Sigmoid colon (tissue), 7 donors: ENCODE data around the gene RPSA. TPM values are rescaled to one million over a fixed set of nuclear protein-coding genes. Genes with fewer than 3 reads are reported as not detected.

Experiments used
- DNase-seq: peaks from one replicate; pipeline ENCODE4 v3.0.0-alpha.2; 2019
- H3K27ac ChIP-seq, 4 donors: fragments of 200-600 bp; sonication (generic); one replicate each; pipeline ENCODE4 v1.5.1; 2016 to 2019; ENCODE audit warnings: mild to moderate bottlenecking in 1 of 4
- H3K27me3 ChIP-seq, 3 donors: fragments of 200-600 bp; sonication (generic); one replicate each; pipeline ENCODE4 v1.5.1; 2019; ENCODE audit warnings: mild to moderate bottlenecking in 1 of 3
- H3K36me3 ChIP-seq, 4 donors: fragments of 200-600 bp; sonication (generic); one replicate each; pipeline ENCODE4 v1.5.1; 2016 to 2019
- H3K4me1 ChIP-seq, 4 donors: fragments of 200-600 bp; sonication (generic); one replicate each; pipeline ENCODE4 v1.5.1; 2017 to 2019
- H3K4me3 ChIP-seq, 4 donors: fragments of 200-600 bp; sonication (generic); one replicate each; pipeline ENCODE4 v1.5.1; 2017 to 2019; ENCODE audit warnings: mild to moderate bottlenecking in 2 of 4, moderate library complexity in 1 of 4
- H3K9me3 ChIP-seq, 4 donors: fragments of 200-600 bp in 3 of 4; sonication (generic) in 3 of 4; one replicate each; pipeline versions ENCODE4 v1.5.1 to v1.6.1; 2013 to 2019
- EP300 ChIP-seq, 4 donors: sonication (generic); formaldehyde crosslinking; IDR thresholded peaks; one replicate each; pipeline ENCODE4 v1.6.1; 2017; ENCODE audit warnings: antibody characterized with exemption in 4 of 4
- POLR2A ChIP-seq, 2 donors: fragments of 450-650 bp; IDR thresholded peaks; one replicate each; pipeline ENCODE4 v1.6.1; 2016; ENCODE audit warnings: antibody characterized with exemption in 2 of 2, mild to moderate bottlenecking in 2 of 2, moderate library complexity in 2 of 2
- POLR2AphosphoS5 ChIP-seq, 4 donors: sonication (generic); formaldehyde crosslinking; IDR thresholded peaks; one replicate each; pipeline ENCODE4 v1.6.1; 2017; ENCODE audit warnings: antibody characterized with exemption in 4 of 4
- WGBS, 2 donors: extraction: QIAGEN DNeasy Blood & Tissue Kit; methylation state at CpG; one replicate each; pipeline ENCODE4 v1.1.7; 2013; 5-methylcytosine and 5-hydroxymethylcytosine counted together
- intact Hi-C: fragments of 100-400 bp; cut with DNase I; formaldehyde crosslinking; loops from one replicate; pipeline ENCODE4 v1.15.1; 2023
- polyA plus RNA-seq, 3 donors: library from polyadenylated mRNA; stranded (reverse); fragments of 200-250 nt; gene quantifications; one replicate each; pipeline ENCODE4 v1.2.3, GENCODE V29; 2013
- total RNA-seq, 4 donors: library from RNA; depleted of rRNA; stranded (reverse); fragments of >200 nt; gene quantifications; one replicate each; pipeline ENCODE4 v1.1.0, GENCODE V29; 2016
- TF ChIP-seq, protein P1 (sequence below), 4 experiments: fragments of 450-650 bp in 3 of 4; fragments of 200-600 bp in 1 of 4; IDR thresholded peaks; one replicate each; pipeline ENCODE4 v1.5.1; 2016 to 2019; ENCODE audit warnings: antibody characterized with exemption in 4 of 4, mild to moderate bottlenecking in 3 of 4, moderate library complexity in 2 of 4
- donor health status: healthy with polysubstance abuse.
- donor health status: Bipolar disorder and iron deficiency.
- donor health status: healthy.

RPSA gene
- total and polyA plus RNA-seq, 7 donors: 1,024 to 2,115 (median 1,538) TPM

DNA sequence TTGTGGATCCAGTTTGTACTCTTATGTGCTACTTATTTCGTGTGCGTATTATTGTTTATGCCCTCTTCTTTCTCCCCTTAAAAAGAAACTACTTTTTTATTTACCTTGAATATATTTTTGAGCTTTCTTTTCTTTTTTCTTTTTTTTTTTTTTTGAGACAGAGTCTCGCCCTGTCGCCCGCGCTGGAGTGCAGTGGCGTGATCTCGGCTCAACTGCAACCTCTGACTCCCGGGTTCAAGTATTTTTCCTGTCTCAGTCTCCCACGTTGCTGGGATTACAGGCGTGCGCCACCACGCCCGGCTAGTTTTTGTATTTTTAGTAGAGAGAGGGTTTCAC is 21.9 kb upstream of the RPSA start:
- peaks cover 0 to 5% (median 0%) of the 10 kb centered on the region in 4 donors for H3K36me3 ChIP-seq
- DNase-seq: no peak
- no peaks in the 10 kb centered on the region for H3K9me3 ChIP-seq
- H3K27ac ChIP-seq: peak overlapping the region; percentile 91 to 98 (median 94)
- no peaks in the 10 kb centered on the region for H3K27me3 ChIP-seq
- TF ChIP-seq POLR2A (IDR thresholded peaks at IDR 0.05): no peak
- TF ChIP-seq, protein P1, sequence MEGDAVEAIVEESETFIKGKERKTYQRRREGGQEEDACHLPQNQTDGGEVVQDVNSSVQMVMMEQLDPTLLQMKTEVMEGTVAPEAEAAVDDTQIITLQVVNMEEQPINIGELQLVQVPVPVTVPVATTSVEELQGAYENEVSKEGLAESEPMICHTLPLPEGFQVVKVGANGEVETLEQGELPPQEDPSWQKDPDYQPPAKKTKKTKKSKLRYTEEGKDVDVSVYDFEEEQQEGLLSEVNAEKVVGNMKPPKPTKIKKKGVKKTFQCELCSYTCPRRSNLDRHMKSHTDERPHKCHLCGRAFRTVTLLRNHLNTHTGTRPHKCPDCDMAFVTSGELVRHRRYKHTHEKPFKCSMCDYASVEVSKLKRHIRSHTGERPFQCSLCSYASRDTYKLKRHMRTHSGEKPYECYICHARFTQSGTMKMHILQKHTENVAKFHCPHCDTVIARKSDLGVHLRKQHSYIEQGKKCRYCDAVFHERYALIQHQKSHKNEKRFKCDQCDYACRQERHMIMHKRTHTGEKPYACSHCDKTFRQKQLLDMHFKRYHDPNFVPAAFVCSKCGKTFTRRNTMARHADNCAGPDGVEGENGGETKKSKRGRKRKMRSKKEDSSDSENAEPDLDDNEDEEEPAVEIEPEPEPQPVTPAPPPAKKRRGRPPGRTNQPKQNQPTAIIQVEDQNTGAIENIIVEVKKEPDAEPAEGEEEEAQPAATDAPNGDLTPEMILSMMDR (IDR thresholded peaks at IDR 0.05): no peak
- no peak for TF ChIP-seq POLR2AphosphoS5 (IDR thresholded peaks at IDR 0.05)
- no peak for TF ChIP-seq EP300 (IDR thresholded peaks at IDR 0.05)
- peak overlapping the region; percentile 11 to 90 (median 74) for H3K4me3 ChIP-seq
- H3K4me1 ChIP-seq: peaks cover 0 to 24% (median 21%) of the 10 kb centered on the region in 4 donors
- 17 to 65% methylated on average over 14 of the region's 14 CpGs for WGBS, 2 donors
- intact Hi-C loops: loop anchor here (1.0 to 10.0 kb wide), 6 partner anchors 22 to 1600 kb away; partner anchors contain the start of genes RPL14 and RPSA

DNA sequence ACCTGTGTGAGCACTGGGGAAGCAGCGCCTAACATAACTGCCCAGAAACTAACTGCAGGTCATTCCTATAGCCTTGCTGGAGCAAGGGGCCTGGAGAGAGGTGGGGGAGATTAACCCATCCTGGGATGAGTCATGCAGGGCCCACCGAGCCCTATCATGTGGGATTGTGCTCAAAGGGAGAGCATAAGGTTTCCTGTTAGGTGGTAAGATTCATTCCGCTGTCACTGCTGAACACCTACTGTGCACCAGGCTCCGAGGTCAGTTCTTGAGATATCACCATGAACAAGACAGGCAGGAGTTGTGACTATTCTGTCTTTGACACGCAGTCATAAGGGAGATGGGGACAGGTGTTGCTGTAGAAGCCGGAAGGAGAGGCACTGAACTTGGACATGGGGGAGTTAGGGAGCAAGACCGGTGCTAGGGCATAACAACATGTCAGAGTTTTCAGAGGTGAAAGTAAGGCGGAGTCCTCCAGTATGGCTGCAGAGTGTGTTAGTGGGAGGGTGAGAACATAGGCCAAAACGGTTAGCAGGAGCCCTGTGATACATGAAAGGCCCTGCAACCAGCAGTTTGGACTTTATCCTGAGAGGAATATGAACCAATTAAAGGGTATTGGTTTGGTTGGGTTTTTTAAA is 20.9 kb upstream of the RPSA start:
- Histone ChIP-seq H3K27ac (no peak overlapping the region), H3K27me3 (no peaks in the 10 kb centered on the region), H3K4me3 (no peak overlapping the region), H3K9me3 (no peaks in the 10 kb centered on the region), H3K4me1 (peaks cover 0 to 24% (median 21%) of the 10 kb centered on the region in 4 donors), H3K36me3 (peaks cover 0 to 15% (median 3%) of the 10 kb centered on the region in 4 donors)
- intact Hi-C loops: loop anchor here (10.0 kb wide), 2 partner anchors 1069 to 1601 kb away; partner anchors contain the start of gene RPL14
- TF ChIP-seq, protein P1 (IDR thresholded peaks at IDR 0.05): no peak
- TF ChIP-seq POLR2AphosphoS5 (IDR thresholded peaks at IDR 0.05) (no peak), POLR2A (IDR thresholded peaks at IDR 0.05) (no peak), EP300 (IDR thresholded peaks at IDR 0.05) (no peak)
- no peak for DNase-seq
- WGBS, 2 donors: 45 to 69% methylated on average over 9 of the region's 9 CpGs

DNA sequence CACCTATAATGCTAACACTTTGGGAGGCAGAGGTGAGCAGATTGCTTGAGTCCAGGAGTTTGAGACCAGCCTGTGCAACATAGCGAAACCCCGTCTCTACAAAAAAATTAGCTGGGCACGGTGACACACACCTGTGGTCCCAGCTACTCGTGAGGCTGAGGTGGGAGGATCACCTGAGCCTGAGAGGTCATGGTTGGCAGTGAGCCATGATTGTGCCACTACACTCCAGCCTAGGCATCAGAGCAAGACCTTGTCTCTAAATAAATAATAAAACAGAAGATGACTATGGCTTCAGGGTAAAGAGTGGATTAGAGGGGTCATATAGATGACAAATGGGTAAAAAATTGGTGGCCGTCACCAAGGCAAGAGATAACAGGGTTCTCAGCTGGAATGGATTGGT is 20.2 kb upstream of the RPSA start:
- no peak for DNase-seq
- 73 to 74% methylated on average over 5 of the region's 5 CpGs for WGBS, 2 donors
- Histone ChIP-seq H3K27me3 (no peaks in the 10 kb centered on the region), H3K27ac (no peak overlapping the region), H3K4me3 (no peak overlapping the region), H3K9me3 (no peaks in the 10 kb centered on the region), H3K4me1 (peaks cover 0 to 24% (median 21%) of the 10 kb centered on the region in 4 donors), H3K36me3 (peaks cover 0 to 22% (median 11%) of the 10 kb centered on the region in 4 donors)
- intact Hi-C loops: loop anchor here (10.0 kb wide), 2 partner anchors 1068 to 1602 kb away; partner anchors contain the start of gene RPL14
- TF ChIP-seq, protein P1 (IDR thresholded peaks at IDR 0.05): no peak
- TF ChIP-seq POLR2AphosphoS5 (IDR thresholded peaks at IDR 0.05) (no peak), POLR2A (IDR thresholded peaks at IDR 0.05) (no peak), EP300 (IDR thresholded peaks at IDR 0.05) (no peak)

DNA sequence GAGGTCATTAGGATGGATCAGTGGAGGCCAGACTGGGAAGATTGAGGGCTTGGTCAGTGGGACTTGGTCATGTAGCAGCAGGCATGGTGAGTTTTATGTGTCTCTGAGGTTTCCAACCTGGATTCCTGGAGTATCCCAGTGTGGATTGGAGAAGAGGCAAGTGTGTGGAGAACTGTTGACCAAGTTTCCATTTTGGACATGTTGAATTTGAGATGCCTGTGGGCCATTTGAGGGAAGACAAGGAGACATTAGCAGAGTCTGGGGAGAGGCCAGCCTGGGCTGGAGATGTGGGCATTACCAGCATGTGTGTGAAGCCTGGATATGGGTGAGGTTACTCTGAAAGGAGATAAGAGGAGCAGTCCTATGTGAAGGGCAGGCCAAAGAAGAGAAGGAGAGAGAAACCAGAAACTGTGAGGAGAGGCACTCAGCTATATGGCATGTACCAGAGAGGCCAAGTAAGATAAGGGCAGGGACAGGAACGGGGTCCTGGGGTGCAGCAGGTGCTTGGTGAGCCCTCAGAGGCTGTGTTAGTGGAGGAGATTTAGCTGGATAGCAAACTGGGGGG is 19.0 kb upstream of the RPSA start:
- intact Hi-C loops: loop anchor here (10.0 kb wide), 2 partner anchors 1067 to 1603 kb away; partner anchors contain the start of gene RPL14

More for the DNA sequence above, 19.0 kb upstream of the RPSA start:
- H3K4me3 ChIP-seq: no peak overlapping the region
- TF ChIP-seq POLR2A (IDR thresholded peaks at IDR 0.05): no peak
- TF ChIP-seq, protein P1 (IDR thresholded peaks at IDR 0.05): no peak
- no peak for TF ChIP-seq POLR2AphosphoS5 (IDR thresholded peaks at IDR 0.05)
- no peak for TF ChIP-seq EP300 (IDR thresholded peaks at IDR 0.05)
- no peaks in the 10 kb centered on the region for H3K27me3 ChIP-seq
- no peak overlapping the region for H3K27ac ChIP-seq
- WGBS, 2 donors: 52 to 87% methylated on average over 1 of the region's 1 CpG
- peaks cover 0 to 23% (median 20%) of the 10 kb centered on the region in 4 donors for H3K4me1 ChIP-seq
- H3K9me3 ChIP-seq: no peaks in the 10 kb centered on the region
- H3K36me3 ChIP-seq: peaks cover 3 to 34% (median 22%) of the 10 kb centered on the region in 4 donors
- DNase-seq: no peak
